ENCODE data around the gene IL11RA.

DNA sequence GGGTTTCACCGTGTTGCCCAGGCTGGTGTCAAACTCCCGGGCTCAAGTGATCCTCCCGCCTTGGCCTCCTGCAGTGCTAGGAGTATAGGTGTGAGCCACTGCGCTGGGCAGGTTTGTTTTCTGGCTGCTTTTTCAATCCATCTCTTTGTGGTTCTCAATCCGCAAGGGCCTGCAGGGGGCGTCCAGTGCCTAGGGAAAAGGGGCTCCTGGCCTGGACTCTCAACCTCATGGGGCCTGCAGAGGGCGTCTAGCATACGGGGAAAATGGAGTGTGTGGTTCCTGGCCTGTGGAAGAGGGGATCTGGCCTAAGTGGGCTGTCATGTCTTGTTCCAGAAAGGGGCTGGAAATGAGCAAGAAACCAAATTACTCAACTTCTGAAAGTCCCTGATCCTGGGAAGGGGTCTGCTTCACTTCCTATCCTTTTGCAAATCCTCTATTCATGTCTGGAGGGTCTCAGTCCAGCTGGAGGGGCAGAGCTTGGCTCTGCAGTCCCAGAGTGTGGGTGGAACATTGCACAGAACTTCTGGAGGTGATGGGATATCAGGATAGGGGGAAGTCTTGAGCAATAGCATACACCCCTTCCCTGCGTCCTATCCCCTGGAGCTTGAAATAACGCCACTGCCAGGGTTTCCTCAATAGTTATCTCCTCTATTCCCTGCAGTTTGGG lies 23.2 kb downstream of the IL11RA start:
- TF ChIP-seq, protein P1, sequence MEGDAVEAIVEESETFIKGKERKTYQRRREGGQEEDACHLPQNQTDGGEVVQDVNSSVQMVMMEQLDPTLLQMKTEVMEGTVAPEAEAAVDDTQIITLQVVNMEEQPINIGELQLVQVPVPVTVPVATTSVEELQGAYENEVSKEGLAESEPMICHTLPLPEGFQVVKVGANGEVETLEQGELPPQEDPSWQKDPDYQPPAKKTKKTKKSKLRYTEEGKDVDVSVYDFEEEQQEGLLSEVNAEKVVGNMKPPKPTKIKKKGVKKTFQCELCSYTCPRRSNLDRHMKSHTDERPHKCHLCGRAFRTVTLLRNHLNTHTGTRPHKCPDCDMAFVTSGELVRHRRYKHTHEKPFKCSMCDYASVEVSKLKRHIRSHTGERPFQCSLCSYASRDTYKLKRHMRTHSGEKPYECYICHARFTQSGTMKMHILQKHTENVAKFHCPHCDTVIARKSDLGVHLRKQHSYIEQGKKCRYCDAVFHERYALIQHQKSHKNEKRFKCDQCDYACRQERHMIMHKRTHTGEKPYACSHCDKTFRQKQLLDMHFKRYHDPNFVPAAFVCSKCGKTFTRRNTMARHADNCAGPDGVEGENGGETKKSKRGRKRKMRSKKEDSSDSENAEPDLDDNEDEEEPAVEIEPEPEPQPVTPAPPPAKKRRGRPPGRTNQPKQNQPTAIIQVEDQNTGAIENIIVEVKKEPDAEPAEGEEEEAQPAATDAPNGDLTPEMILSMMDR (IDR thresholded peaks at IDR 0.05), result peak; percentile 6 to 54 (median 35)
- TF ChIP-seq POLR2A (IDR thresholded peaks at IDR 0.05), result no peak

Measured in uterus (tissue), 2 donors.